ENCODE measurements around the gene SORBS2.

- TF ChIP-seq POLR2AphosphoS5 (IDR thresholded peaks at IDR 0.05) (no peak), POLR2A (IDR thresholded peaks at IDR 0.05) (no peak), CTCF (IDR thresholded peaks at IDR 0.05) (no peak)
Observed at GRCh38 chr4:185711726-185712125, 100.3 kb downstream of the SORBS2 start.

Measured in gastroesophageal sphincter (tissue), 3 donors.